ENCODE measurements around the gene GFPT1. TPM values are rescaled to one million over a fixed set of nuclear protein-coding genes. Genes with fewer than 3 reads are reported as not detected.

The GFPT1 gene
- total RNA-seq, 1 experiment from 2014 or later: 20.7 TPM

GRCh38 chr2:69310111-69311023 is 76.7 kb downstream of the GFPT1 start:
- H3K79me2 ChIP-seq (ENCODE audit: low read length): no peaks in the 10 kb centered on the region
- H3K9me2 ChIP-seq (replicated peaks; ENCODE audit: low read length): no peaks in the 10 kb centered on the region
- peaks cover 17% of the 10 kb centered on the region for H3K4me1 ChIP-seq (ENCODE audit: insufficient read depth, low read length)
- H3K27me3 ChIP-seq (ENCODE audit: low read length): no peaks in the 10 kb centered on the region
- no TSS peak for BruUV-seq (replicated peaks)
- DNase-seq (no peak), ATAC-seq (no peak)
- H4K20me1 ChIP-seq (ENCODE audit: low read length): no peaks in the 10 kb centered on the region
- no peak overlapping the region for H3K4me2 ChIP-seq (ENCODE audit: low read length)
- TF ChIP-seq CTCF (conservative IDR thresholded peaks at IDR 0.05; ENCODE audit: low read depth, low read length) (no peak), EZH2phosphoT487 (IDR thresholded peaks at IDR 0.05; ENCODE audit: borderline replicate concordance, low read length) (no peak), EZH2 (IDR thresholded peaks at IDR 0.05; ENCODE audit: low read length, unreplicated experiment) (no peak)
- ChIA-PET CTCF (no interaction called here), POLR2A (ENCODE audit: unreplicated experiment) (no interaction called here)
- peak overlapping the region; percentile 10; the same call in 1 of the 2 replicates for H3K27ac ChIP-seq (ENCODE audit: low read length)
- H3F3A ChIP-seq (ENCODE audit: low read length, unreplicated experiment): no peaks in the 10 kb centered on the region
- no peaks in the 10 kb centered on the region for H3K9me3 ChIP-seq (ENCODE audit: low read length)
- H3K36me3 ChIP-seq (ENCODE audit: low read depth, low read length): no peaks in the 10 kb centered on the region
- H3K4me3 ChIP-seq (ENCODE audit: low read length): no peak overlapping the region
- H2AFZ ChIP-seq (ENCODE audit: low read length): no peak overlapping the region
- intact Hi-C loops (cut with micrococcal nuclease): no loop called here
- no peak overlapping the region for H3K9ac ChIP-seq (ENCODE audit: low read length)

- Histone ChIP-seq H3K9me2 (replicated peaks; ENCODE audit: low read length) (no peaks in the 10 kb centered on the region), H3K79me2 (ENCODE audit: low read length) (no peaks in the 10 kb centered on the region), H3K4me1 (ENCODE audit: insufficient read depth, low read length) (peaks cover 17% of the 10 kb centered on the region), H3K9me3 (ENCODE audit: low read length) (no peaks in the 10 kb centered on the region), H3K9ac (ENCODE audit: low read length) (no peak overlapping the region), H4K20me1 (ENCODE audit: low read length) (no peaks in the 10 kb centered on the region), H3K4me3 (ENCODE audit: low read length) (no peak overlapping the region), H3K36me3 (ENCODE audit: low read depth, low read length) (no peaks in the 10 kb centered on the region), H3K27ac (ENCODE audit: low read length) (peak overlapping the region; percentile 36), H3K27me3 (ENCODE audit: low read length) (no peaks in the 10 kb centered on the region), H3F3A (ENCODE audit: low read length, unreplicated experiment) (no peaks in the 10 kb centered on the region), H2AFZ (ENCODE audit: low read length) (0 out of 2 replicates have a peak overlapping the region, but pooled peaks have one; percentile 27), H3K4me2 (ENCODE audit: low read length) (no peak overlapping the region)
- TSS peak; percentile 3 for BruUV-seq (replicated peaks)
- intact Hi-C loops (cut with micrococcal nuclease): no loop called here
- no peak for ATAC-seq
- ChIA-PET CTCF (no interaction called here), POLR2A (ENCODE audit: unreplicated experiment) (no interaction called here)
- peak; percentile 38 for DNase-seq
- no peak for TF ChIP-seq EZH2 (IDR thresholded peaks at IDR 0.05; ENCODE audit: low read length, unreplicated experiment)
These were observed 77.5 kb downstream of the GFPT1 start for GRCh38 chr2:69309351-69310110.

- no peaks in the 10 kb centered on the region for H3K36me3 ChIP-seq (ENCODE audit: low read depth, low read length)
- H3K27ac ChIP-seq (ENCODE audit: low read length): no peak overlapping the region
- H3K27me3 ChIP-seq (ENCODE audit: low read length): no peaks in the 10 kb centered on the region
- H3K4me2 ChIP-seq (ENCODE audit: low read length): no peak overlapping the region
- no peaks in the 10 kb centered on the region for H4K20me1 ChIP-seq (ENCODE audit: low read length)
- H3F3A ChIP-seq (ENCODE audit: low read length, unreplicated experiment): no peaks in the 10 kb centered on the region
- H3K4me3 ChIP-seq (ENCODE audit: low read length): no peak overlapping the region
- TF ChIP-seq EZH2phosphoT487 (IDR thresholded peaks at IDR 0.05; ENCODE audit: borderline replicate concordance, low read length): no peak
- TF ChIP-seq CTCF (conservative IDR thresholded peaks at IDR 0.05; ENCODE audit: low read depth, low read length): no peak
- no peak for TF ChIP-seq EZH2 (IDR thresholded peaks at IDR 0.05; ENCODE audit: low read length, unreplicated experiment)
- intact Hi-C loops (cut with micrococcal nuclease): no loop called here
- H3K9me2 ChIP-seq (replicated peaks; ENCODE audit: low read length): no peaks in the 10 kb centered on the region
- peaks cover 17% of the 10 kb centered on the region for H3K4me1 ChIP-seq (ENCODE audit: insufficient read depth, low read length)
- ChIA-PET POLR2A (ENCODE audit: unreplicated experiment) (no interaction called here), CTCF (interaction anchor here (0.6 to 1.5 kb wide), 2 partner anchors 294 to 365 kb away, joined by 3 to 6 read pairs; no protein-coding TSS in a partner anchor)
- no TSS peak for BruUV-seq (replicated peaks)
- H3K9ac ChIP-seq (ENCODE audit: low read length): no peak overlapping the region
- no peak for ATAC-seq
- H3K79me2 ChIP-seq (ENCODE audit: low read length): no peaks in the 10 kb centered on the region
- no peak overlapping the region for H2AFZ ChIP-seq (ENCODE audit: low read length)
- no peaks in the 10 kb centered on the region for H3K9me3 ChIP-seq (ENCODE audit: low read length)
- DNase-seq: no peak
These were observed 78.7 kb downstream of the GFPT1 start for GRCh38 chr2:69308338-69308737.
